Liver (tissue), 9 donors: Measurements from ENCODE around the gene NSUN5. TPM values are rescaled to one million over a fixed set of nuclear protein-coding genes. Genes with fewer than 3 reads are reported as not detected.

Source experiments
- DNase-seq: peaks from one replicate; pipeline ENCODE4 v3.0.0-alpha.2; 2017; ENCODE audit warnings: low spot score
- H3K27ac ChIP-seq, 2 donors: one replicate each; pipeline ENCODE4 v1.7.0; 2013; ENCODE audit warnings: inconsistent platforms in 2 of 2, low read length in 2 of 2, control low read depth in 1 of 2, low read depth in 1 of 2, mild to moderate bottlenecking in 1 of 2
- H3K27me3 ChIP-seq, 4 donors: one replicate each; pipeline versions ENCODE4 v1.6.1 to v1.7.0; 2013; ENCODE audit warnings: low read length in 3 of 4, inconsistent platforms in 1 of 4, mild to moderate bottlenecking in 1 of 4, moderate library complexity in 1 of 4; ENCODE audit not compliant: control insufficient read depth in 4 of 4, insufficient read depth in 4 of 4
- H3K36me3 ChIP-seq, 4 donors: one replicate each; pipeline versions ENCODE4 v1.6.1 to v1.7.0; 2013; ENCODE audit warnings: low read length in 3 of 4, mild to moderate bottlenecking in 3 of 4, low read depth in 1 of 4, moderate library complexity in 1 of 4; ENCODE audit not compliant: control insufficient read depth in 4 of 4, insufficient read depth in 3 of 4
- H3K4me1 ChIP-seq, 4 donors: one replicate each; pipeline versions ENCODE4 v1.6.1 to v1.7.0; 2013; ENCODE audit warnings: low read length in 3 of 4, mild to moderate bottlenecking in 3 of 4, moderate library complexity in 1 of 4; ENCODE audit not compliant: control insufficient read depth in 4 of 4, insufficient read depth in 4 of 4
- H3K4me3 ChIP-seq, 3 donors: one replicate each; pipeline versions ENCODE4 v1.6.1 to v1.7.0; 2013; ENCODE audit warnings: low read length in 3 of 3, control low read depth in 1 of 3, low read depth in 1 of 3, mild to moderate bottlenecking in 1 of 3
- H3K9ac ChIP-seq, 2 donors: one replicate each; pipeline ENCODE4 v1.7.0; 2013; ENCODE audit warnings: low read length in 2 of 2, mild to moderate bottlenecking in 2 of 2, moderate library complexity in 2 of 2, control low read depth in 1 of 2, low read depth in 1 of 2
- H3K9me3 ChIP-seq, 4 donors: one replicate each; pipeline versions ENCODE4 v1.6.1 to v1.7.0; 2013; ENCODE audit warnings: low read length in 3 of 4; ENCODE audit not compliant: control insufficient read depth in 4 of 4
- EGR1 ChIP-seq, 2 donors: IDR thresholded peaks; 2 replicates each; pipeline ENCODE4 v1.6.1; 2016 to 2018; ENCODE audit warnings: antibody characterized with exemption in 2 of 2, low read depth in 2 of 2
- FOXA1 ChIP-seq: IDR thresholded peaks from 2 replicates; pipeline ENCODE4 v1.6.1; 2016; ENCODE audit warnings: antibody characterized with exemption
- FOXA2 ChIP-seq: IDR thresholded peaks from 2 replicates; pipeline ENCODE4 v1.6.1; 2016; ENCODE audit warnings: antibody characterized with exemption
- GABPA ChIP-seq, 2 donors: IDR thresholded peaks in 1 of 2; conservative IDR thresholded peaks in 1 of 2; 2 replicates each; pipeline ENCODE4 v1.6.1; 2016; ENCODE audit warnings: antibody characterized with exemption in 2 of 2, mild to moderate bottlenecking in 1 of 2, moderate library complexity in 1 of 2
- HNF4G ChIP-seq: IDR thresholded peaks from 2 replicates; pipeline ENCODE4 v1.6.1; 2016; ENCODE audit warnings: antibody characterized with exemption
- JUND ChIP-seq, 2 donors: IDR thresholded peaks; 2 replicates each; pipeline ENCODE4 v1.6.1; 2016; ENCODE audit warnings: antibody characterized with exemption in 2 of 2
- NR2F2 ChIP-seq: IDR thresholded peaks from 2 replicates; pipeline ENCODE4 v1.6.1; 2016; ENCODE audit warnings: antibody characterized with exemption
- RAD21 ChIP-seq, 2 donors: IDR thresholded peaks; 2 replicates each; pipeline ENCODE4 v1.6.1; 2016; ENCODE audit warnings: antibody characterized with exemption in 2 of 2, mild to moderate bottlenecking in 2 of 2
- RXRA ChIP-seq, 2 donors: IDR thresholded peaks; 2 replicates each; pipeline ENCODE4 v1.6.1; 2017 to 2018; ENCODE audit warnings: antibody characterized with exemption in 2 of 2, mild to moderate bottlenecking in 1 of 2
- SP1 ChIP-seq: IDR thresholded peaks from 2 replicates; pipeline ENCODE4 v1.6.1; 2018; ENCODE audit warnings: antibody characterized with exemption, mild to moderate bottlenecking
- TAF1 ChIP-seq: conservative IDR thresholded peaks from 2 replicates; pipeline ENCODE4 v1.6.1; 2016; ENCODE audit warnings: antibody characterized with exemption, mild to moderate bottlenecking
- YY1 ChIP-seq: IDR thresholded peaks from 2 replicates; pipeline ENCODE4 v1.6.1; 2016; ENCODE audit warnings: antibody characterized with exemption, mild to moderate bottlenecking
- WGBS: extraction: QIAGEN DNeasy Blood & Tissue Kit; methylation state at CpG from one replicate; pipeline ENCODE4 v1.1.7; 2013; 5-methylcytosine and 5-hydroxymethylcytosine counted together
- polyA plus RNA-seq, 2 donors: library from polyadenylated mRNA; stranded (reverse) in 1 of 2; unstranded in 1 of 2; fragments of 200-250 nt in 1 of 2; fragments of >200 nt in 1 of 2; fragmentation: Nextera tagmentation in 1 of 2; extraction: Ambion mirVana in 1 of 2; gene quantifications; one replicate each; pipeline versions ENCODE4 v1.2.1 to v1.2.3, GENCODE V29; 2013 to 2015
- total RNA-seq, 2 donors: library from RNA; depleted of rRNA; stranded (reverse); fragments of >200 nt; gene quantifications; one replicate each; pipeline ENCODE4 v1.2.3, GENCODE V29; 2014
- TF ChIP-seq, protein P1 (sequence below): IDR thresholded peaks from 2 replicates; pipeline ENCODE4 v1.6.1; 2016; ENCODE audit warnings: antibody characterized with exemption
- TF ChIP-seq, protein P2 (sequence below): fragments of 150-350 bp; IDR thresholded peaks from 2 replicates; pipeline ENCODE4 v1.5.1; 2017; ENCODE audit warnings: improper control_type of control experiment, low read depth, low read length; ENCODE audit not compliant: missing input control
- TF ChIP-seq, protein P3 (sequence below): IDR thresholded peaks from 2 replicates; pipeline ENCODE4 v1.6.1; 2016; ENCODE audit warnings: antibody characterized with exemption
- TF ChIP-seq, protein P4 (sequence below): IDR thresholded peaks from 2 replicates; pipeline ENCODE4 v1.6.1; 2016; ENCODE audit warnings: antibody characterized with exemption, mild to moderate bottlenecking
- TF ChIP-seq, protein P5 (sequence below): IDR thresholded peaks from 2 replicates; pipeline ENCODE4 v1.6.1; 2016; ENCODE audit warnings: antibody characterized with exemption
- donor health status: healthy.
- donor health status: healthy.
- donor health status: healthy.
- donor health status: healthy.
- donor health status: healthy.

Gene NSUN5
- total and polyA plus RNA-seq, 4 donors: 7.2 to 12.4 (median 10.3) TPM

DNA sequence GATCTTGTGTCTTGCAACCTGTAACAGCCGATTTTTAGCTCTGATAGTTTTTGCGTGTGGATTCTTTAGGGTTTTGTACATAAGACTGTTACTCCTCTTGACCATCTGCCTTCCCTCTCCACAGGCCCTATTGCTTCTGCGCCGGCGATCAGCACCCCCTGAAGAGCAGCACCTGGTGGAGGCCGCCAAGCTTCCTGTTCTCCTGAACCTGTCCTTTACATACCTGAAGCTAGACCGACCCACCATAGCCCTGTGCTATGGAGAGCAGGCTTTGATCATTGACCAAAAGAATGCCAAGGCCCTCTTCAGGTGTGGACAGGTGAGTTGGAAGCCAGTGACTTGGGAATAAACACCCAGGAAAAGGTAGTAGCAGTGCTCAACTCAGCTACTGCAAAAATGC, 31.9 kb upstream of the NSUN5 start:
- no peak overlapping the region for H3K9ac ChIP-seq
- H3K4me3 ChIP-seq: no peak overlapping the region
- H3K27me3 ChIP-seq: no peaks in the 10 kb centered on the region
- H3K9me3 ChIP-seq: no peaks in the 10 kb centered on the region
- no peak for DNase-seq
- no peaks in the 10 kb centered on the region for H3K36me3 ChIP-seq
- 87% methylated on average over 7 of the region's 7 CpGs for WGBS
- H3K27ac ChIP-seq: no peak overlapping the region
- H3K4me1 ChIP-seq: peaks cover 3 to 27% (median 16%) of the 10 kb centered on the region in 4 donors
- TF ChIP-seq FOXA2: no peak

DNA sequence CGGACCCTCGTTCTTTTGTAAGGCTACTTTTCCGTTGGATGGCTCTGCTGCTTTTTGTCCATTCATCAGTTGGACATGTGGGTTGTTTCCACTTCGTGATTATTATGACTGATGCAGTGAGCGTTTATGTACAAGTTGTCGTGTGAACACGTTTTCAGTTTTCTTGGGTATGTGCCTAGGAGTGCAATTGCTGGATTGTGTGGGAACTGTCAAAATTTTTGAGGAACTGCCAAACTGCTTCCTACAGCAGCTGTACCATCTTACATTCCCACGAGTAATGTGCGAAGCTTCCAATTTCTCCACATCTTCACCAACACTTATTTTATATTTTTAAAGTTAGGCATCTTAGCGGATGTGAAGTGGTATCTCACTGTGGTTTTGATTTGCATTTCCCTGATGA, 29.7 kb upstream of the NSUN5 start:
- Histone ChIP-seq H3K4me3 (no peak overlapping the region), H3K27me3 (no peaks in the 10 kb centered on the region), H3K9ac (no peak overlapping the region), H3K36me3 (no peaks in the 10 kb centered on the region), H3K9me3 (no peaks in the 10 kb centered on the region), H3K27ac (no peak overlapping the region), H3K4me1 (peaks cover 0 to 7% (median 4%) of the 10 kb centered on the region in 4 donors)
- WGBS: 78% methylated on average over 10 of the region's 10 CpGs
- TF ChIP-seq YY1 (no peak), RAD21 (IDR thresholded peaks at IDR 0.05) (no peak), RXRA (IDR thresholded peaks at IDR 0.05) (no peak)
- TF ChIP-seq, protein P1, sequence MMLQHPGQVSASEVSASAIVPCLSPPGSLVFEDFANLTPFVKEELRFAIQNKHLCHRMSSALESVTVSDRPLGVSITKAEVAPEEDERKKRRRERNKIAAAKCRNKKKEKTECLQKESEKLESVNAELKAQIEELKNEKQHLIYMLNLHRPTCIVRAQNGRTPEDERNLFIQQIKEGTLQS: no peak
- DNase-seq: no peak

DNA sequence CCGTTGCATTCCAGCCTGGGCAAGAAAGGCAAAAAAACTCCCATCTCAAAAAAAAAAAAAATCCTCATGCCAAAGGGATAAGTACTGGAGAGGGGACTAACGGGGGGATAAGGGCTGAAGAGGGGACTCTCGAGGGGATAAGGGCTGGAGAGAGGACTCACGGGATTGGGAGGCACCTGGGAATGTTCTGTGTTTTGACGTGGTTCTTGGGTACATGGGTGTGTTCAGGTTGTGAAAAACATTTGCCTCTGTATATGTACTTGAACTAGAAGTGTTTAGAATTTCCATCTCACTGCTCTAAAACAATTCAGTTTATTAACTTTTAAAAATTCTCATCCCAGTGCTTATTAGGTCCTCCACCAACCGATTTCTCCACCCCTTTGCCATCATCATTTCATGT, 23.8 kb upstream of the NSUN5 start:
- TF ChIP-seq, protein P2, sequence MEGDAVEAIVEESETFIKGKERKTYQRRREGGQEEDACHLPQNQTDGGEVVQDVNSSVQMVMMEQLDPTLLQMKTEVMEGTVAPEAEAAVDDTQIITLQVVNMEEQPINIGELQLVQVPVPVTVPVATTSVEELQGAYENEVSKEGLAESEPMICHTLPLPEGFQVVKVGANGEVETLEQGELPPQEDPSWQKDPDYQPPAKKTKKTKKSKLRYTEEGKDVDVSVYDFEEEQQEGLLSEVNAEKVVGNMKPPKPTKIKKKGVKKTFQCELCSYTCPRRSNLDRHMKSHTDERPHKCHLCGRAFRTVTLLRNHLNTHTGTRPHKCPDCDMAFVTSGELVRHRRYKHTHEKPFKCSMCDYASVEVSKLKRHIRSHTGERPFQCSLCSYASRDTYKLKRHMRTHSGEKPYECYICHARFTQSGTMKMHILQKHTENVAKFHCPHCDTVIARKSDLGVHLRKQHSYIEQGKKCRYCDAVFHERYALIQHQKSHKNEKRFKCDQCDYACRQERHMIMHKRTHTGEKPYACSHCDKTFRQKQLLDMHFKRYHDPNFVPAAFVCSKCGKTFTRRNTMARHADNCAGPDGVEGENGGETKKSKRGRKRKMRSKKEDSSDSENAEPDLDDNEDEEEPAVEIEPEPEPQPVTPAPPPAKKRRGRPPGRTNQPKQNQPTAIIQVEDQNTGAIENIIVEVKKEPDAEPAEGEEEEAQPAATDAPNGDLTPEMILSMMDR: no peak
- TF ChIP-seq FOXA2: no peak
- TF ChIP-seq SP1: no peak
- TF ChIP-seq HNF4G: no peak
- TF ChIP-seq, protein P1: no peak
- TF ChIP-seq RXRA (IDR thresholded peaks at IDR 0.05): no peak
- no peak for TF ChIP-seq TAF1
- no peak for TF ChIP-seq JUND (IDR thresholded peaks at IDR 0.05)
- no peak for TF ChIP-seq RAD21 (IDR thresholded peaks at IDR 0.05)
- no peak for TF ChIP-seq EGR1 (IDR thresholded peaks at IDR 0.05; ENCODE audit: low read depth in 2 of 2)
- TF ChIP-seq, protein P3, sequence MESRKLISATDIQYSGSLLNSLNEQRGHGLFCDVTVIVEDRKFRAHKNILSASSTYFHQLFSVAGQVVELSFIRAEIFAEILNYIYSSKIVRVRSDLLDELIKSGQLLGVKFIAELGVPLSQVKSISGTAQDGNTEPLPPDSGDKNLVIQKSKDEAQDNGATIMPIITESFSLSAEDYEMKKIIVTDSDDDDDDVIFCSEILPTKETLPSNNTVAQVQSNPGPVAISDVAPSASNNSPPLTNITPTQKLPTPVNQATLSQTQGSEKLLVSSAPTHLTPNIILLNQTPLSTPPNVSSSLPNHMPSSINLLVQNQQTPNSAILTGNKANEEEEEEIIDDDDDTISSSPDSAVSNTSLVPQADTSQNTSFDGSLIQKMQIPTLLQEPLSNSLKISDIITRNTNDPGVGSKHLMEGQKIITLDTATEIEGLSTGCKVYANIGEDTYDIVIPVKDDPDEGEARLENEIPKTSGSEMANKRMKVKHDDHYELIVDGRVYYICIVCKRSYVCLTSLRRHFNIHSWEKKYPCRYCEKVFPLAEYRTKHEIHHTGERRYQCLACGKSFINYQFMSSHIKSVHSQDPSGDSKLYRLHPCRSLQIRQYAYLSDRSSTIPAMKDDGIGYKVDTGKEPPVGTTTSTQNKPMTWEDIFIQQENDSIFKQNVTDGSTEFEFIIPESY: no peak
- TF ChIP-seq, protein P4, sequence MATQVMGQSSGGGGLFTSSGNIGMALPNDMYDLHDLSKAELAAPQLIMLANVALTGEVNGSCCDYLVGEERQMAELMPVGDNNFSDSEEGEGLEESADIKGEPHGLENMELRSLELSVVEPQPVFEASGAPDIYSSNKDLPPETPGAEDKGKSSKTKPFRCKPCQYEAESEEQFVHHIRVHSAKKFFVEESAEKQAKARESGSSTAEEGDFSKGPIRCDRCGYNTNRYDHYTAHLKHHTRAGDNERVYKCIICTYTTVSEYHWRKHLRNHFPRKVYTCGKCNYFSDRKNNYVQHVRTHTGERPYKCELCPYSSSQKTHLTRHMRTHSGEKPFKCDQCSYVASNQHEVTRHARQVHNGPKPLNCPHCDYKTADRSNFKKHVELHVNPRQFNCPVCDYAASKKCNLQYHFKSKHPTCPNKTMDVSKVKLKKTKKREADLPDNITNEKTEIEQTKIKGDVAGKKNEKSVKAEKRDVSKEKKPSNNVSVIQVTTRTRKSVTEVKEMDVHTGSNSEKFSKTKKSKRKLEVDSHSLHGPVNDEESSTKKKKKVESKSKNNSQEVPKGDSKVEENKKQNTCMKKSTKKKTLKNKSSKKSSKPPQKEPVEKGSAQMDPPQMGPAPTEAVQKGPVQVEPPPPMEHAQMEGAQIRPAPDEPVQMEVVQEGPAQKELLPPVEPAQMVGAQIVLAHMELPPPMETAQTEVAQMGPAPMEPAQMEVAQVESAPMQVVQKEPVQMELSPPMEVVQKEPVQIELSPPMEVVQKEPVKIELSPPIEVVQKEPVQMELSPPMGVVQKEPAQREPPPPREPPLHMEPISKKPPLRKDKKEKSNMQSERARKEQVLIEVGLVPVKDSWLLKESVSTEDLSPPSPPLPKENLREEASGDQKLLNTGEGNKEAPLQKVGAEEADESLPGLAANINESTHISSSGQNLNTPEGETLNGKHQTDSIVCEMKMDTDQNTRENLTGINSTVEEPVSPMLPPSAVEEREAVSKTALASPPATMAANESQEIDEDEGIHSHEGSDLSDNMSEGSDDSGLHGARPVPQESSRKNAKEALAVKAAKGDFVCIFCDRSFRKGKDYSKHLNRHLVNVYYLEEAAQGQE: no peak
- no peak for TF ChIP-seq YY1
- TF ChIP-seq NR2F2: no peak
- TF ChIP-seq FOXA1: no peak
- TF ChIP-seq, protein P5, sequence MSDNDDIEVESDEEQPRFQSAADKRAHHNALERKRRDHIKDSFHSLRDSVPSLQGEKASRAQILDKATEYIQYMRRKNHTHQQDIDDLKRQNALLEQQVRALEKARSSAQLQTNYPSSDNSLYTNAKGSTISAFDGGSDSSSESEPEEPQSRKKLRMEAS: no peak
- TF ChIP-seq GABPA (IDR thresholded peaks at IDR 0.05 in 1 of 2, conservative IDR thresholded peaks at IDR 0.05 in 1 of 2): no peak
- DNase-seq: no peak
- no peaks in the 10 kb centered on the region for H3K36me3 ChIP-seq
- no peak overlapping the region for H3K4me3 ChIP-seq
- H3K9ac ChIP-seq: no peak overlapping the region
- H3K27me3 ChIP-seq: no peaks in the 10 kb centered on the region
- 86% methylated on average over 6 of the region's 6 CpGs for WGBS
- no peaks in the 10 kb centered on the region for H3K4me1 ChIP-seq
- H3K9me3 ChIP-seq: no peaks in the 10 kb centered on the region
- H3K27ac ChIP-seq: no peak overlapping the region
